ENCODE data around the gene ENTR1. TPM values are rescaled to one million over a fixed set of nuclear protein-coding genes. Genes with fewer than 3 reads are reported as not detected.

ENTR1 gene
- total RNA-seq, 4 donors from 2014 or later: 19.5 to 44.0 (median 21.2) TPM

DNA sequence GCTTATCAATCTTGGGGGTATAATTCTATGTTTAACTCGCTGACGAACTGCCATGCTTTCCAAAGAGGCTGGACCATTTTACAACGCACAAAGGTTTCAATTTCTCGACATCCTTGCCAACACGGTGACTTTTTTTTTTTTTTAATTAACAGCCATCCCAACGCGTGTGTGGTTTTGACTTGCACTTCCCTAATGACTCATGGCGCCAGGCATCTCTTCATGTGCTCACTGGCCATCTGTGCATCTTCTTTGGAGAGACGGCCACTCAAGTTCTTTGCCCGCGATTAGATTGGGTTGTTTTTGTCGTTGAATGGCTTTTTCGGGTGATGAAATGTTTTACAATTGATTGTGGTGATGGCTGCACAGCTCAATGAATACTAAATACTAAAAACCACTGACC, 24.4 kb downstream of the ENTR1 start:
- intact Hi-C loops (cut with DNase I; ENCODE audit: low total_unique reads): no loop called here
- Histone ChIP-seq H3K4me1 (no peaks in the 10 kb centered on the region), H3K27ac (no peak overlapping the region), H3K27me3 (no peaks in the 10 kb centered on the region), H3K36me3 (no peaks in the 10 kb centered on the region), H3K4me3 (no peak overlapping the region), H3K9me3 (no peaks in the 10 kb centered on the region)
- DNase-seq: no peak
- TF ChIP-seq CTCF (IDR thresholded peaks at IDR 0.05) (no peak), POLR2A (IDR thresholded peaks at IDR 0.05) (no peak)

GRCh38 chr9:136385015-136385414, 25.4 kb downstream of the ENTR1 start:
- intact Hi-C loops (cut with DNase I; ENCODE audit: low total_unique reads): no loop called here
- no peaks in the 10 kb centered on the region for H3K9me3 ChIP-seq
- no peak for DNase-seq
- H3K27me3 ChIP-seq: no peaks in the 10 kb centered on the region
- no peaks in the 10 kb centered on the region for H3K36me3 ChIP-seq
- TF ChIP-seq CTCF (IDR thresholded peaks at IDR 0.05): no peak
- no peak for TF ChIP-seq POLR2A (IDR thresholded peaks at IDR 0.05)
- H3K27ac ChIP-seq: no peak overlapping the region
- H3K4me3 ChIP-seq: no peak overlapping the region
- no peaks in the 10 kb centered on the region for H3K4me1 ChIP-seq

GRCh38 chr9:136383436-136383835, 27.0 kb downstream of the ENTR1 start:
- H3K36me3 ChIP-seq: no peaks in the 10 kb centered on the region
- TF ChIP-seq CTCF (IDR thresholded peaks at IDR 0.05) (no peak), POLR2A (IDR thresholded peaks at IDR 0.05) (no peak)
- no peak overlapping the region for H3K27ac ChIP-seq
- H3K9me3 ChIP-seq: no peaks in the 10 kb centered on the region
- H3K4me1 ChIP-seq: no peaks in the 10 kb centered on the region
- DNase-seq: no peak
- intact Hi-C loops (cut with DNase I; ENCODE audit: low total_unique reads): no loop called here
- H3K27me3 ChIP-seq: no peaks in the 10 kb centered on the region
- no peak overlapping the region for H3K4me3 ChIP-seq

DNA sequence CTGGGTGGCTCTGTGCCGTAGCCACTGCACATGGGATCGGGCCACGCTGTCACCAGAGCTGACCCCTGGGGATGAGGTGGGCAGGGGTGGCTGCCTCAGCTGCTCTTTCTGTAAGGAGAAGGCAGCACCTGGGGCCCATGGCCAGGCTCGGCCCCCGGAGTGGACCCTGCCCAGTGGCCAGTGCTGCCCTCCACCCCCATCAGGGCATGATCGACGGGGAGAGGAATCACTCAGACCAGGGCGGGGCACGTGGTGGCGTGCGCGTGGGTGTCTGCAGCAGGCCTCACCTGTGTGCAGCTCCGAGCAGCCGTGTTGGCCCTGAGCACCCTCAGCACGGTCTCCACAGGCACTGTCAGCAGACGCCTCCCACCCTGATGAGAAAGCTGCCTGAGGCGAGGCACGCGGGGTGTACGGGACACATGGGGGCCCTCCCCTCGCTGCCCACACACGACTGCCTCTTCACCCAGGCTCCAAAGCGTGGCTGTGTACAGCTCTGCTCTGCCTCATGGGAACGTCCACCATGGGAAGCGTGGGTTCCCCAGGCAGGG, 28.4 kb downstream of the ENTR1 start:
- intact Hi-C loops (cut with DNase I; ENCODE audit: low total_unique reads): no loop called here
- no peaks in the 10 kb centered on the region for H3K36me3 ChIP-seq
- TF ChIP-seq CTCF (IDR thresholded peaks at IDR 0.05) (no peak), POLR2A (IDR thresholded peaks at IDR 0.05) (no peak)

GRCh38 chr9:136381311-136381710, 29.1 kb downstream of the ENTR1 start:
- DNase-seq: no peak
- Histone ChIP-seq H3K9me3 (no peaks in the 10 kb centered on the region), H3K4me3 (no peak overlapping the region), H3K36me3 (no peaks in the 10 kb centered on the region), H3K27ac (no peak overlapping the region), H3K4me1 (no peaks in the 10 kb centered on the region), H3K27me3 (no peaks in the 10 kb centered on the region)
- intact Hi-C loops (cut with DNase I; ENCODE audit: low total_unique reads): no loop called here
- TF ChIP-seq CTCF (IDR thresholded peaks at IDR 0.05) (no peak), POLR2A (IDR thresholded peaks at IDR 0.05) (no peak)

More for the DNA sequence above, 28.4 kb downstream of the ENTR1 start:
- H3K9me3 ChIP-seq: no peaks in the 10 kb centered on the region
- H3K4me3 ChIP-seq: no peak overlapping the region
- no peak overlapping the region for H3K27ac ChIP-seq
- no peak for DNase-seq
- H3K27me3 ChIP-seq: no peaks in the 10 kb centered on the region
- no peaks in the 10 kb centered on the region for H3K4me1 ChIP-seq

Measured in uterus (tissue), 4 donors.